PC-3 (cell line): ENCODE results near the gene KLHL15. TPM values are rescaled to one million over a fixed set of nuclear protein-coding genes. Genes with fewer than 3 reads are reported as not detected.

ENCODE experiments used
- ATAC-seq: fragments of 200-7000 bp; cut with Tn5 transposase; 2 replicates; pipeline ENCODE4 v1.9.1; 2020; ENCODE audit warnings: mild to moderate bottlenecking, moderate library complexity
- BruUV-seq: library from RNA; stranded (reverse); fragments of 400-500 nt; replicated peaks from 2 replicates; lab custom pipeline; 2021; lab: Mats Ljungman, UMichigan
- CTCF ChIA-PET: fragments of 300-600 bp; sonication (Branson Sonifier 250); formaldehyde crosslinking; loops from one replicate; lab custom pipeline; 2022; ENCODE audit warnings: antibody characterized with exemption; lab: Charles Lee
- POLR2A ChIA-PET: fragments of 300-600 bp; sonication (Branson Sonifier 250); formaldehyde crosslinking; loops from one replicate; lab custom pipeline; 2022; ENCODE audit warnings: antibody characterized with exemption; ENCODE audit not compliant: unreplicated experiment; lab: Charles Lee
- DNase-seq: peaks from one replicate; pipeline ENCODE4 v3.0.0-alpha.2; 2015
- H2AFZ ChIP-seq: fragments of 300-600 bp; sonication (generic); 2 replicates; pipeline ENCODE4 v1.6.0; 2016; ENCODE audit warnings: antibody characterized with exemption, low read length
- H3F3A ChIP-seq: fragments of 300-600 bp; sonication (generic); one replicate; pipeline ENCODE4 v1.6.0; 2017; ENCODE audit warnings: antibody characterized with exemption, low read length, control low read depth, mild to moderate bottlenecking; ENCODE audit not compliant: unreplicated experiment
- H3K27ac ChIP-seq: fragments of 300-600 bp; sonication (generic); 2 replicates; pipeline ENCODE4 v1.5.1; 2016; ENCODE audit warnings: mild to moderate bottlenecking, low read length
- H3K27me3 ChIP-seq: fragments of 300-600 bp; sonication (generic); 2 replicates; pipeline ENCODE4 v1.6.1; 2016; ENCODE audit warnings: low read length, mixed read lengths
- H3K36me3 ChIP-seq: fragments of 300-600 bp; sonication (generic); 2 replicates; pipeline ENCODE4 v1.6.1; 2016; ENCODE audit warnings: low read depth, mixed run types, low read length, mixed read lengths
- H3K4me1 ChIP-seq: fragments of 300-600 bp; sonication (generic); 2 replicates; pipeline ENCODE4 v1.5.1; 2016; ENCODE audit warnings: low read length; ENCODE audit not compliant: insufficient read depth
- H3K4me2 ChIP-seq: fragments of 300-600 bp; sonication (generic); 2 replicates; pipeline ENCODE4 v1.6.0; 2016; ENCODE audit warnings: low read length
- H3K4me3 ChIP-seq: fragments of 300-600 bp; sonication (generic); 2 replicates; pipeline ENCODE4 v1.5.1; 2016; ENCODE audit warnings: mild to moderate bottlenecking, low read length, mixed read lengths
- H3K79me2 ChIP-seq: fragments of 300-600 bp; sonication (generic); 2 replicates; pipeline ENCODE4 v1.6.1; 2017; ENCODE audit warnings: low read length, mixed read lengths
- H3K9ac ChIP-seq: fragments of 300-600 bp; sonication (generic); 2 replicates; pipeline ENCODE4 v1.6.0; 2016; ENCODE audit warnings: mild to moderate bottlenecking, low read length
- H3K9me2 ChIP-seq: fragments of 300-600 bp; sonication (generic); replicated peaks from 2 replicates; pipeline ENCODE4 v1.6.1; 2016; ENCODE audit warnings: mixed run types, low read length, mixed read lengths
- H3K9me3 ChIP-seq: fragments of 300-600 bp; sonication (generic); 2 replicates; pipeline ENCODE4 v1.6.1; 2016; ENCODE audit warnings: low read length, mixed read lengths
- H4K20me1 ChIP-seq: fragments of 300-600 bp; sonication (generic); 2 replicates; pipeline ENCODE4 v1.6.1; 2016; ENCODE audit warnings: low read length, mixed read lengths
- EZH2 ChIP-seq: fragments of 300-600 bp; sonication (generic); IDR thresholded peaks from one replicate; pipeline ENCODE4 v1.6.1; 2017; ENCODE audit warnings: antibody characterized with exemption, mild to moderate bottlenecking, low read length; ENCODE audit not compliant: unreplicated experiment
- EZH2phosphoT487 ChIP-seq: fragments of 300-600 bp; sonication (generic); IDR thresholded peaks from 2 replicates; pipeline ENCODE4 v1.6.1; 2018; ENCODE audit warnings: mild to moderate bottlenecking, antibody characterized with exemption, low read length, borderline replicate concordance
- intact Hi-C: fragments of 100-400 bp; cut with micrococcal nuclease; formaldehyde crosslinking; loops from 2 replicates; pipeline ENCODE4 v1.9.0; 2023
- total RNA-seq: library from RNA; depleted of rRNA; stranded (reverse); fragments of >200 nt; gene quantifications from 2 replicates; pipeline ENCODE4 v1.2.3, GENCODE V29; 2014
- TF ChIP-seq, protein P1 (sequence below): fragments of 300-600 bp; sonication (generic); conservative IDR thresholded peaks from 2 replicates; pipeline ENCODE4 v1.5.1; 2017; ENCODE audit warnings: antibody characterized with exemption, low read depth, mild to moderate bottlenecking, low read length

Gene KLHL15
- total RNA-seq, 1 experiment from 2014 or later: 8.5 TPM

DNA sequence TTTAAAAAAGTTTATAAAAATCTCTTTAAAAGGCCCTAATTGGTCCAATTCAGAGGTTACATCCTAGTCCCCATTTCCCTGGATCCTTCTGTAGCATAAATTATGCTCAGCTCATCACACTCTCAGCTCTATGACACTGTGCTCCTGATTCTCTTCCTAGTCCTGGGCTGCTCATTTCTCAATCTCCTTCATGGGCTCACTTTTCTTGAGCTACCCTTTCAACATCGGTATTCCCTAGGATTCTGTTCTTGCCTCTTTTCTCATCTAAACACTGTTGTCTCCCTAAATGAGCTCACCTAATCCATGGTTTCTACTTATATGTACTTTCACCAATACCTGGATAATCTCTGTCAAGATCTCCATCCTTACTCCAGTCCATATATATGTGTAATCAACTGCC is 14.7 kb downstream of the KLHL15 start:
- POLR2A ChIA-PET: no interaction called here
- no peaks in the 10 kb centered on the region for H3F3A ChIP-seq
- ATAC-seq (no peak), DNase-seq (no peak)
- no peak overlapping the region for H3K4me2 ChIP-seq
- no peaks in the 10 kb centered on the region for H3K36me3 ChIP-seq
- H3K9me3 ChIP-seq: no peaks in the 10 kb centered on the region
- TF ChIP-seq, protein P1, sequence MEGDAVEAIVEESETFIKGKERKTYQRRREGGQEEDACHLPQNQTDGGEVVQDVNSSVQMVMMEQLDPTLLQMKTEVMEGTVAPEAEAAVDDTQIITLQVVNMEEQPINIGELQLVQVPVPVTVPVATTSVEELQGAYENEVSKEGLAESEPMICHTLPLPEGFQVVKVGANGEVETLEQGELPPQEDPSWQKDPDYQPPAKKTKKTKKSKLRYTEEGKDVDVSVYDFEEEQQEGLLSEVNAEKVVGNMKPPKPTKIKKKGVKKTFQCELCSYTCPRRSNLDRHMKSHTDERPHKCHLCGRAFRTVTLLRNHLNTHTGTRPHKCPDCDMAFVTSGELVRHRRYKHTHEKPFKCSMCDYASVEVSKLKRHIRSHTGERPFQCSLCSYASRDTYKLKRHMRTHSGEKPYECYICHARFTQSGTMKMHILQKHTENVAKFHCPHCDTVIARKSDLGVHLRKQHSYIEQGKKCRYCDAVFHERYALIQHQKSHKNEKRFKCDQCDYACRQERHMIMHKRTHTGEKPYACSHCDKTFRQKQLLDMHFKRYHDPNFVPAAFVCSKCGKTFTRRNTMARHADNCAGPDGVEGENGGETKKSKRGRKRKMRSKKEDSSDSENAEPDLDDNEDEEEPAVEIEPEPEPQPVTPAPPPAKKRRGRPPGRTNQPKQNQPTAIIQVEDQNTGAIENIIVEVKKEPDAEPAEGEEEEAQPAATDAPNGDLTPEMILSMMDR: no peak
- TF ChIP-seq EZH2phosphoT487 (no peak), EZH2 (no peak)
- CTCF ChIA-PET: no interaction called here
- BruUV-seq: no TSS peak
- H4K20me1 ChIP-seq: no peaks in the 10 kb centered on the region
- H2AFZ ChIP-seq: no peak overlapping the region
- H3K79me2 ChIP-seq: peaks cover 11% of the 10 kb centered on the region; the same call in 1 of the 2 replicates
- no peak overlapping the region for H3K27ac ChIP-seq
- no peak overlapping the region for H3K9ac ChIP-seq
- no peak overlapping the region for H3K4me3 ChIP-seq
- no peaks in the 10 kb centered on the region for H3K4me1 ChIP-seq
- intact Hi-C loops: no loop called here
- no peaks in the 10 kb centered on the region for H3K9me2 ChIP-seq
- H3K27me3 ChIP-seq: no peaks in the 10 kb centered on the region

DNA sequence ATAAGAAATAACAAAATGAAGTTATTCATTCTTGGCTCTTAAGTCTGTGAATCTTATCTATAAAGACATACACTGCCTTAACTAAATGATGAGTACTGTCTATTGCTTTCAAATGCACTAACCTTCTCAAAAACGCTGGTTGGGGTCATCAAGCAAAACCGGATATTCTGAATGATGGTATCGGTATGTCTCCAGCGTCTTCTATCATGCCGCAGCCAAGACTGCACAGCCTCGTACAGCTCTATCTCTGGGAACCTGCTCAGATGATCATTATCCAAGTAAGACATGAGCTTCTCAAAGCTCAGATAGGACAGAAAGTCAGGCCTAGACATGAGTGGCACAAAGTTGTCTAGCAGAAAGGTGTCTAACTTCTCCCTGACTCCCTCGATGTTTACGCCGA is 21.1 kb downstream of the KLHL15 start:
- POLR2A ChIA-PET: no interaction called here
- H3K79me2 ChIP-seq: peaks cover 7% of the 10 kb centered on the region; the same call in 1 of the 2 replicates
- CTCF ChIA-PET: no interaction called here

GRCh38 chrX:24005028-24005427 is 22.0 kb downstream of the KLHL15 start:
- ChIA-PET POLR2A (no interaction called here), CTCF (no interaction called here)
- Histone ChIP-seq H3K9me2 (no peaks in the 10 kb centered on the region), H2AFZ (no peak overlapping the region), H3K27me3 (no peaks in the 10 kb centered on the region), H3K9ac (no peak overlapping the region), H3K4me1 (peaks cover 6% of the 10 kb centered on the region; the same call in 1 of the 2 replicates), H3K36me3 (peaks cover 3% of the 10 kb centered on the region; the same call in 1 of the 2 replicates), H3K79me2 (peaks cover under 1% of the 10 kb centered on the region; the same call in 1 of the 2 replicates), H3F3A (no peaks in the 10 kb centered on the region), H4K20me1 (no peaks in the 10 kb centered on the region), H3K4me3 (no peak overlapping the region), H3K4me2 (no peak overlapping the region), H3K27ac (no peak overlapping the region), H3K9me3 (no peaks in the 10 kb centered on the region)
- no peak for ATAC-seq
- no peak for DNase-seq
- TF ChIP-seq EZH2: no peak
- TF ChIP-seq, protein P1: no peak
- TF ChIP-seq EZH2phosphoT487: no peak
- intact Hi-C loops: no loop called here
- BruUV-seq: no TSS peak

More for the DNA sequence above, 21.1 kb downstream of the KLHL15 start:
- Histone ChIP-seq H3K27me3 (no peaks in the 10 kb centered on the region), H3K27ac (no peak overlapping the region), H4K20me1 (no peaks in the 10 kb centered on the region), H3K9me3 (no peaks in the 10 kb centered on the region), H3K4me3 (no peak overlapping the region), H3K9ac (no peak overlapping the region), H2AFZ (no peak overlapping the region), H3K9me2 (no peaks in the 10 kb centered on the region), H3K4me2 (no peak overlapping the region), H3K4me1 (peaks cover 6% of the 10 kb centered on the region; the same call in 1 of the 2 replicates), H3K36me3 (peaks cover 3% of the 10 kb centered on the region; the same call in 1 of the 2 replicates), H3F3A (no peaks in the 10 kb centered on the region)
- BruUV-seq: no TSS peak
- DNase-seq (no peak), ATAC-seq (no peak)
- intact Hi-C loops: no loop called here
- no peak for TF ChIP-seq EZH2phosphoT487
- TF ChIP-seq, protein P1: no peak
- TF ChIP-seq EZH2: no peak
